ENCODE results near the gene PTPRE.

Gene PTPRE

GRCh38 chr10:128125416-128125943, 218.6 kb downstream of the PTPRE start:
- no peaks in the 10 kb centered on the region for H3K9me3 ChIP-seq (ENCODE audit: control insufficient read depth, insufficient read depth, low read length)
- TF ChIP-seq CTCF (IDR thresholded peaks at IDR 0.05; ENCODE audit: low read depth, low read length, poor library complexity, severe bottlenecking), result no peak
- TF ChIP-seq EZH2phosphoT487 (IDR thresholded peaks at IDR 0.05; ENCODE audit: borderline replicate concordance, low read length), result no peak
- peaks cover 32% of the 10 kb centered on the region for H4K20me1 ChIP-seq (ENCODE audit: control insufficient read depth, insufficient read depth, low read depth, low read length)
- H3F3A ChIP-seq (ENCODE audit: control insufficient read depth, insufficient read depth), result no peaks in the 10 kb centered on the region
- peak overlapping the region; percentile 70 for H3K27ac ChIP-seq (ENCODE audit: low read depth, low read length)
- peaks cover 36% of the 10 kb centered on the region for H3K4me1 ChIP-seq (ENCODE audit: control insufficient read depth, low read length)
- H3K4me2 ChIP-seq (ENCODE audit: low read length), result peak overlapping the region; percentile 99
- H3K36me3 ChIP-seq (ENCODE audit: control insufficient read depth, low read length), result peaks cover 53% of the 10 kb centered on the region
- H3K9me2 ChIP-seq (replicated peaks; ENCODE audit: control insufficient read depth, low read length), result no peaks in the 10 kb centered on the region
- H3K27me3 ChIP-seq (ENCODE audit: control insufficient read depth, low read length), result no peaks in the 10 kb centered on the region
- peaks cover 58% of the 10 kb centered on the region for H3K79me2 ChIP-seq (ENCODE audit: control insufficient read depth, low read length)
- peak overlapping the region; percentile 98 for H3K4me3 ChIP-seq (ENCODE audit: low read length)

- Histone ChIP-seq H3K9me3 (ENCODE audit: control insufficient read depth, insufficient read depth, low read length) (no peaks in the 10 kb centered on the region), H3K4me1 (ENCODE audit: control insufficient read depth, low read length) (peaks cover 36% of the 10 kb centered on the region), H4K20me1 (ENCODE audit: control insufficient read depth, insufficient read depth, low read depth, low read length) (peaks cover 29% of the 10 kb centered on the region), H3K27me3 (ENCODE audit: control insufficient read depth, low read length) (no peaks in the 10 kb centered on the region), H3K4me3 (ENCODE audit: low read length) (peak within 1 kb of the TSS; percentile 98), H3F3A (ENCODE audit: control insufficient read depth, insufficient read depth) (no peaks in the 10 kb centered on the region), H3K9me2 (replicated peaks; ENCODE audit: control insufficient read depth, low read length) (no peaks in the 10 kb centered on the region), H3K36me3 (ENCODE audit: control insufficient read depth, low read length) (peaks cover 46% of the 10 kb centered on the region), H3K79me2 (ENCODE audit: control insufficient read depth, low read length) (peaks cover 52% of the 10 kb centered on the region), H3K27ac (ENCODE audit: low read depth, low read length) (peak within 1 kb of the TSS; percentile 70), H3K4me2 (ENCODE audit: low read length) (peak within 1 kb of the TSS; percentile 99)
- TF ChIP-seq CTCF (IDR thresholded peaks at IDR 0.05; ENCODE audit: low read depth, low read length, poor library complexity, severe bottlenecking) (no peak), EZH2phosphoT487 (IDR thresholded peaks at IDR 0.05; ENCODE audit: borderline replicate concordance, low read length) (no peak)
Measured at GRCh38 chr10:128125944-128126764, 219.3 kb downstream of the PTPRE start, which contains the start of gene MKI67. Gene MKI67 (minus strand): TSS chr10:128126423. CDS start chr10:128125667, 756 bp downstream.

- TF ChIP-seq CTCF (IDR thresholded peaks at IDR 0.05; ENCODE audit: low read depth, low read length, poor library complexity, severe bottlenecking), result no peak
- no peak for TF ChIP-seq EZH2phosphoT487 (IDR thresholded peaks at IDR 0.05; ENCODE audit: borderline replicate concordance, low read length)
- Histone ChIP-seq H3K27ac (ENCODE audit: low read depth, low read length) (no peak overlapping the region), H3K4me1 (ENCODE audit: control insufficient read depth, low read length) (peaks cover 21% of the 10 kb centered on the region), H3K27me3 (ENCODE audit: control insufficient read depth, low read length) (peaks cover 11% of the 10 kb centered on the region), H3K4me2 (ENCODE audit: low read length) (no peak overlapping the region), H4K20me1 (ENCODE audit: control insufficient read depth, insufficient read depth, low read depth, low read length) (peaks cover 17% of the 10 kb centered on the region), H3F3A (ENCODE audit: control insufficient read depth, insufficient read depth) (no peaks in the 10 kb centered on the region), H3K79me2 (ENCODE audit: control insufficient read depth, low read length) (peaks cover 30% of the 10 kb centered on the region), H3K9me3 (ENCODE audit: control insufficient read depth, insufficient read depth, low read length) (no peaks in the 10 kb centered on the region), H3K4me3 (ENCODE audit: low read length) (no peak overlapping the region), H3K9me2 (replicated peaks; ENCODE audit: control insufficient read depth, low read length) (no peaks in the 10 kb centered on the region), H3K36me3 (ENCODE audit: control insufficient read depth, low read length) (peaks cover 26% of the 10 kb centered on the region)
Measured at GRCh38 chr10:128128582-128128981, 221.7 kb downstream of the PTPRE start.
